GM18519 (cell line): ENCODE results near the gene KRTAP4-3.
"Not testable (repeated sequence)": the region's sequence is repeated elsewhere in the genome, so short reads cannot be mapped to it uniquely, and the experiment has no call there.

Source experiments
- ATAC-seq: cut with Tn5 transposase; IDR thresholded peaks from one replicate; pipeline ENCODE4 v1.9.1; 2021; ENCODE audit warnings: mild to moderate bottlenecking, moderate library complexity; ENCODE audit not compliant: unreplicated experiment, low FRiP score

Gene KRTAP4-3

DNA sequence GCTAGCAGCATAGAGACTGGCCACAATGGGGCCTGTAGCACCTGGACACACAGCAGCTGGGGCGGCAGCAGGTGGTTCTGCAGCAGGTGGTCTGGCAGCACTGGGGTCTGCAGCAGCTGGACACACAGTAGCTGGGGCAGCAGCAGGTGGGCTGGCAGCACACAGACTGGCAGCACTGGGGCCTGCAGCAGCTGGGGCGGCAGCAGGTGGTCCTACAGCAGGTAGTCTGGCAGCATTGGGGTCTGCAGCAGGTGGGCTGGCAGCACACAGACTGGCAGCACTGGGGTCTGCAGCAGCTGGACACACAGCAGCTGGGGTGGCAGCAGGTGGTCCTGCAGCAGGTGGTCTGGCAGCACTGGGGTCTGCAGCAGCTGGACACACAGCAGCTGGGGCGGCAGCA, 7.8 kb downstream of the KRTAP4-3 start:
- not testable (repeated sequence) for ATAC-seq

DNA sequence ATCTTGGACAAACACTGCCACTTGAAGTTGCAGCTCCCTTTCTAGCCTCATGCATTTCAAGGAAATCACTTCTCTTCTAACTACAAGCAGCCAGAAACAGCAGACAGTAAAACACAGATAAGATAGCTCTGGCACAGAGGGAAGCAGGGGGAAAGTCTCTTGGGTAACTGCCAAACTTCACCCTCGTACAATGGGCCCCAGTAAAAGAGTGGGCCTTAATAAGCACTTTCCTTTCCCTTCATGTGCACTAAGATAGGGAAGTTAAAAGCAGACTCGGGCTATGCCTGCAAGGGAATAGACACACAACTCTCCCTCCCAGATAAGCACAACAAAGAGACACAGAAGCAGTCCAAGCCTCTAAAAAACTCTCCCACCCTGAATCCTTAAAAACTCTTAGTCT, 14.2 kb downstream of the KRTAP4-3 start:
- ATAC-seq: no peak

DNA sequence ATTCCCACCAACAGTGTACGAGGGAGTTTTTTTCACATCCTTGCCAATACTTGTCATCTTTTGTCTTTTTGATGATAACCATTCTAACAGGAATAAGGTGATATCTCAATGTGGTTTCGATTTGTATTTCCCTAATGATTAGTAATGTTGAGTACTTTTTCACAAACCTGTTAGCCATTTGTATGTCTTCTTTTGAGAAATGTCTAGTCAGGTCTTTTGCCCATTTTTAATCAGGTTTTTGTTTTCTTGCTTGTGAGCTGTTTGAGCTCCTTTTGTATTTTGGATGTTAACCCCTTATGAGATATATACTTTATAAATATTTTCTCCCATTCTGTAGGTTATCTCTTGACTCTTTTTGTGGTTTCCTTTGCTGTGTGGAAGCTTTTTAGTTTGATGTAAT, 16.5 kb downstream of the KRTAP4-3 start:
- no peak for ATAC-seq

DNA sequence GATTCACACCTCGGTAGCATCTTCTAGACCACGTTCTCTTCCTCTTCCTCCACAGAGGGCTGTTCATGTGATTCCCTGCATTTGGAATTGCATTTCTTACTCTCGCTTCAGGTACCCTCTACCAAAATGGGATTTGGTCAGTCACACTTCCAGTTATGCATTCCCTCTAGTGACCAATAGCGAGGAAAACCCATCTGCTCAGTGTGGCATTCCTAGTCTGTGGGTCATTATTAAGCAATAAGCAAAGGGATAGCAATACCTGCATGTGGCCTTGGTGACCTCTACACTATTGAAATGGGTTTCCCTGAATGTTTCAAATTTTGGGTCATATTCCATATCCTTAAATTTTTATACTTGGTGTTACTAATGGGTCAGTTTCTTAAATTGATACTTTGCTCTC, 18.0 kb downstream of the KRTAP4-3 start:
- ATAC-seq: no peak

DNA sequence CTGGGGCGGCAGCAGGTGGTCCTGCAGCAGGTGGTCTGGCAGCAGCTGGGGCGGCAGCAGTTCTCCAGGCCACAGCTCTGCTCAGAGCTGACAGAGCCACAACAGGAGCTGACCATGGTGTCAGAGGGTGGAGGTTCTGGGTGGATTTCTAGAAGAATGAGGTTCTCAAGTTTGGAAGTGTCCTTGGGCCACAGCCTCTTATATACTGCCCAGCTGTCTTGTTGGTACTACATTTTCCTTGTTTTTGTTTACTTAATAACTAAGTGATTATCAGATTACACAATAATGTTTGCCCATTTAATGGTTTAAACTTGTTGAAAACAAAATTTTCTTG, 18.4 kb downstream of the KRTAP4-3 start, which contains the start of gene KRTAP4-5:
TSS of gene KRTAP4-5 (minus strand) at position 174 of the 334 bp plus-strand sequence. CDS start at position 116, 58 bp downstream.
- no peak for ATAC-seq

DNA sequence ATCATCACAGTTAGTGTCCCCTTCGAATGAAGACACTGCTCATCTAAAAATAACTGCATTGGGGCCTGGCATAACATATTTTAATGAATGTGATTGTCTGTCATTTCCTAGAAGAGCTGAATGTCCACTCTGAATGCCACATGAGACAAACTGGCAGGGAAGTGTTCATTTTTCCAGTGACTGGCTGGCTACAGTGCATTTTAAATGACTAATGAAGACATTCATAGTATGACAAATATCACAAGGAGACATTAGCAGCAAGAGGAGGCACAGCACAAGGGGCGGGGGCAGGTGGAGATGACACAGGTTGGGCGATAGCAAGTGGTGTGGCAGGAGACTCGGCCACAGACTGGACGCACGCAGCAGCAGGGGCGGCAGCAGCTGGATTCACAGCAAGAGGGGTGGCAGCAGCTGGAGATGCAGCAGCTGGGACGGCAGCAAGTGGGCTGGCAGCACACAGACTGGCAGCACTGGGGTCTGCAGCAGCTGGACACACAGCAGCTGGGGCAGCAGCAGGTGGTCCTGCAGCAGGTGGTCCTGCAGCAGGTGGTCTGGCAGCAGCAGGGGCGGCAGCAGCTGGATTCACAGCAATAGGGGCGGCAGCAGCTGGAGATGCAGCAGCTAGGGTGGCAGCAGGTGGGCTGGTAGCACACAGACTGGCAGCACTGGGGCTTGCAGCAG, 18.9 kb downstream of the KRTAP4-3 start:
- not testable (repeated sequence) for ATAC-seq

DNA sequence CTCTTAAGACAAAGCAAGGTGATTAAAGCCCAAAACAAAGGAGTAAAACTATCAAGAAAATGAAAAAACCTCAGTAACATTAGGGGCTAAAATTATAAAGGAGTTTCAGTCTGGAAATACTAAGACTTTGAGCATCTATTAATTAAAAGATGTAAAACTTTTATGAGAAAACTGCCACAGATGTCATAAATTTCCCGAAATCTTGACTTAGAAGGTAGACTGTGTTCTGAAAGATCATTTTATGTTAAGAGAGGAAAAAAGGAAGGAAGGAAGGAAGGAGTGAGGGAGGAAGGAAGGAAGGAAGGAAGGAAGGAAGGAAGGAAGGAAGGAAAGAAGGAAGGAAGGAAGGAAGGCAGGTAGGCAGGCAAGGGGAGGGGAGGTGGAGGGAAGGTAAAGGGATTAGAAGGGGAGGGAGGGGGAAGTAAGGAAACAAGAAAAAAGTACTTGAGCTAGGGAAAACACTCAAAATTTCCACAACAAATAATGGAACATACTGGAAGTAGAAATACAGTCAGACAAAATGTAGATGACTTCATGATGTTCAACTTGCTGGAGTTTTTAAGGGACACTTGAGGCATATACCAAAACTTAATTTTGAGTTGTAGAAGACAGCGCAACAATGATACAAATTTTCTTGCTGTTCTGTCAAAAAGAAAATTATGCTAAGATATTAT, 20.4 kb downstream of the KRTAP4-3 start:
- no peak for ATAC-seq

DNA sequence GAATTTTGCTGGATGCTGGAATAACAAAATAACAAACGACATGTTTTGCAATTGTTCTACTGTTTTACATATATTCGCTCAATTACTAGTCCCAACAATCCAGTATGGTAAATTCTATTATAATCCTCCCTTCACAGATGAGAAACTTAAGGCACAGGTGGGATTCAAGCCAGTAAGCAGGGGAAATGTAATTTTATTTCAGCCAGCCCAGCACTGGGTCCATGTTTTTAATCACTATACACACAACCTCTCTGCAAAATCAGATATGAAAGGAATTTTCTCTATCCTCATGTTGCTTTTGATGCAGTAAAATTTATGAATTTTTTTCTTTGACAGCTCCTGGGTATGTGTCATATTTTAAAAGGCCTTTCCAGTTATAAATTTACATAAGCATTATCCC, 22.8 kb downstream of the KRTAP4-3 start:
- ATAC-seq: no peak

DNA sequence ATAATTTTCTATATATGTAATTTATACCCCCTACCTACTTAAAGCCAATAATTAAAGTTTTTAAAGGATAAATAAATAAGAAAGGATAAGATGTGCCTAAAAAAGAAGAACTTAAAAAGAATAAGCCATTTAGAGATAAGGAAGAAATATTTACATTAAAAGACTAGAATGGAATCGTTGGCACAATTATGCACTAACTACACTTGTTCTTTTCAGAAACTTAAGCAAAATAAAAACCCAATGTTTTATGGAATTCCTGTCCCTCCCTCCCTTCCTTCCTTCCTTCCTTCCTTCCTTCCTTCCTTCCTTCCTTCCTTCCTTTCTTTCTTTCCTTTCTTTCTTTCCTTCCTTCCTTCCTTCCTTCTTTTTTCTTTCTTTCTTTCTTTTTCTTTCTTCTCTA, 23.2 kb downstream of the KRTAP4-3 start:
- no peak for ATAC-seq

DNA sequence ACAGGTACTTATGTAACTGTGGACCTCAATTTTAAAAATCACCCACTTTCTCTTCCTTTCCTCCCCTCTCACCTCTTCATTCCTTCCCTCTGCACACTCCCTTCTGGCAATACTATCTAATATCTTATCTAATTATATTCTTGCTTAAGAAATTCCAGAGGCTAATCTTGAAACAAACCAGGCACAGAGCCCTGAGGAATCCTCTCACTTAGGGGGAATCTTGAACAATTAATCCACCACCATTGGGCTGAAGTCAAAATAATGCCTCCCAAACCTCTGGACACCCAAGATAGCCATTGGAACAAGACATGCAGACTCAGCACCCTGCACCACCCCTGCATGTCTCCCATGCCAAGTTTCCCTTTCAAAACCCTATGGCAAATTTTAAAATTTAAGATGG, 26.7 kb downstream of the KRTAP4-3 start:
- ATAC-seq: no peak

DNA sequence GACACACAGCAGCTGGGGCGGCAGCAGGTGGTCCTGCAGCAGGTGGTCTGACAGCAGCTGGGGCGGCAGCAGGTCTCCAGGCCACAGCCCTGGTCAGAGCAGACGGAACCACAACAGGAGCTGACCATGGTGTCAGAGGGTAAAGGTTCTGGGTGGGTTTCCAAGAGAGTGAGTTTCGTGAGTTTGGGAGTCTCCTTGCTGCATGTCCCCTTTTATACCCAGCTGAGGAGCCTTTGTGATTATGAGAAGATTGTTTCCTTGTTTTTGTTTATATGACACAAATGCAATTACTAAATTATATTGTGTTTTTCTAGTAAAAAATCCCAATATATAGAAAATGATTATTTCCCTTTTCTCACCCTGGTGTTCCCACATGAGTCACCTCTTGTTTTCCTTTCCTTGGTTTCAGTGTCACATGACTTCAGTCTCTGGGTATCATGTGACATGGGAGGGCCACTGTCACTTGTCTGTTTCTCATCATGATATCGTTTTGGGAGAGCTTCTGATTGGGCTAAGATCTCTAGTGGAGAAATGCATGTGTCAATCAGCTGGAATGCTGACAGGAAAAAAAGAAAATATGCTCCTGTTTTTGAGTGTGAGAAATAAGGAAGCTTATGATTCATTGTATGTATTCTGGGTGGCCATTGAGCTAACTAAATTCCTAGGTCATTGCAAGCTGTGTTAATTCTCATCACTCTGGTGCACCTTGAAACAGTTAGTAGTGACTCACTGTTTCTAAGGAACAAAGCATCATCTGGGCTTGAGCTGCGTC, 27.5 kb downstream of the KRTAP4-3 start, which contains the start of gene KRTAP4-6:
TSS of gene KRTAP4-6 (minus strand) at position 185 of the 772 bp plus-strand sequence. CDS start at position 128, 57 bp downstream.
- no peak for ATAC-seq

DNA sequence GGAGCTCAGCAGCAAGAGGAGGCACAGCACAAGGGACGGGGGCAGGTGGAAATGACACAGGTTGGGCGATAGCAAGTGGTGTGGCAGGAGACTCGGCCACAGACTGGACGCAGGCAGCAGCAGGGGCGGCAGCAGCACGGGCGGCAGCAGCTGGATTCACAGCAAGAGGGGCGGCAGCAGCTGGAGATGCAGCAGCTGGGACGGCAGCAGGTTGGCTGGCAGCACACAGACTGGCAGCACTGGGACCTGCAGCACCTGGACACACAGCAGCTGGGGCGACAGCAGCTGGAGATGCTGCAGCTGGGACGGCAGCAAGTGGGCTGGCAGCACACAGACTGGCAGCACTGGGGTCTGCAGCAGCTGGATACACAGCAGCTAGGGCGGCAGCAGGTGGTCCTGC, 28.2 kb downstream of the KRTAP4-3 start:
- not testable (repeated sequence) for ATAC-seq

DNA sequence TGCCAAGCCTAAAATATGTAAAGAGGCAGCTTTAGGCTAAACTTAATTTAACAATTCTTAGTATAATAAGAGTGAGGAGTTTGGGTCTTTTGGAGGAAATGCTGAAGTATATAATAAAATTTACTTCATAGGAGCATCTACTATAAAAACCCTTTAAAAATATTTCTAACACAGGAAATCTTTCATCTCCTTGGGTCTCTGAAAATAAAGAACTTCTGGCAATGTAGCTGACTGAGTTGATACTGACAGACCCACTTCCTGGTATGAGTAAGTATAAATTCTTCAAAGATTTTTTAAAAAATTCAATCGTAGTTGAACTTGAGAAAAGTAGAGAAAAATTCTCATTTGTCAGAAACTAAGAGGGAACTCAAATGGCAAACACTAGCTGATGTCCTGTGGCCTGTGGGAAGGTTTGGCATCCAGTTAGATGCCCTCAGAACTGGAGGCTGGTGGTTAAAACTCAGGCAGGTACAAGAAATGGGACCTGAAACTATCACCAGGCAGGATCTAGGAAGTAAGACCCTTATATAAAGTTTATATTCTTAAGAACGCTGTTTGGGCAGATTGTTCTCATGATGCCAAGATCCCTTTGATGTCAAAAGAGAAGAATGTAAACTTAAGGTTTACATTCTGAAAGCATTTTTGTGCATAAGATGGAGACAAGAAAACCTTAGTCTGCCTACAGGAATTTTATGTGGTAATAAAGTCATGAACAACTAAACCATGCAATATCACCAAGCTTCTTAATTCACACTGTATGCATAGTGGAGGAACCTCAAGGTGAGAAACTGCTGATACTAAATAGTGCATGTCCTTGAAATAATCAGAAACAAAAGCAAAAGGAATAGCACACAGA, 33.9 kb downstream of the KRTAP4-3 start:
- no peak for ATAC-seq

DNA sequence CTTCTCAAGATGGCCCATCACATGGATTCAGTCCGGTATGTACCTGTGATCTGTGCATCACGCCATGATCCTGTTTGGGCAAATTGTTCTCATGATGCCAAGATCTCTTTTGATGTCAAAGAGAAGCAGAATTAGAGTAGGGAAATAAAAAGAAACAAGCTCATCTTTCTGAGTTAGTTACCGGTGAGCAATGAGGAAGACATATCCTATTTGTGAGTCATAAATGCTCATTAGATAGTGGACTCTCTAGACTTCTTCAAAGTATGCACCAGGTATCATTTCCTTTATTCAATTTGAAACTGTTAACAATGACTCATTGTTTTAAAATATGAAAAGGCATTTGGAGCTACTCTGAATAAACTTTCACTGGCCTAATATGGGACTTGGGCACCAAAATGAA, 36.0 kb downstream of the KRTAP4-3 start:
- ATAC-seq: no peak

DNA sequence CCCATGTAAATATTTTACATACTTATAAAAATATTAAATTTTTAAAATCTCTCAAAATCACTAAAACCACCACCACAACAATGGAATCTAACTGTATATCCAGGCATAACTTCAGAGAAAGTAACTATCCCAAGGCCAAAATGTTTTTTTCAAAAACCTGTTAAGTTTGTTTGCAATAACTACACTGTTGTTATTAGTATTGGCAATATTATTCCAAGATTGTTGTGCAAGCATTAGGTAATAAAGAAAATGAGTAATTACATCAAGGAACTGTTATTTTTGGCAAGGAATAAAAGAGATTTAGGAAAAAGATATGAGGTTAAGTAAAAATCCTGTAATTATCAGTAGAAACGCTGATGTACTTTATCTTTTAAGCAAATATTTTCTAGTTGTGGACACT, 40.6 kb downstream of the KRTAP4-3 start:
- ATAC-seq: no peak

DNA sequence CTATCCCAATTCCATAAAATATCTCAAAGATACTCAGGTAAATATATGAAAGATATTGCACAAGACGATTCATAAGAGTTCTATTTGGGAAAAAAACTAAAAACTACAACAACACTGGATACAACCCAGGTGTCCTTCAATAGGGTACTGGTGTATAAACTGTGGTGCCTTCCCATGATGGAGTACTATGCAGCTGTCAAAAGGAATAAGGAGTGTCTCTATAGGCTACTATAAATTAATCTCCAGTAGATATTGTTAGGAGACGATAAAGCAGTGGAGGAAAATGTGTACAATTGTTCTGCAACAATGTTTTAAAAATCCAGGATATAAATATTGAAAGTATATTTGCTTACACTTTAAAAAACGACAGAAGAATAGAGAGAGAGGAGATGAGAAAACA, 41.6 kb downstream of the KRTAP4-3 start:
- no peak for ATAC-seq

DNA sequence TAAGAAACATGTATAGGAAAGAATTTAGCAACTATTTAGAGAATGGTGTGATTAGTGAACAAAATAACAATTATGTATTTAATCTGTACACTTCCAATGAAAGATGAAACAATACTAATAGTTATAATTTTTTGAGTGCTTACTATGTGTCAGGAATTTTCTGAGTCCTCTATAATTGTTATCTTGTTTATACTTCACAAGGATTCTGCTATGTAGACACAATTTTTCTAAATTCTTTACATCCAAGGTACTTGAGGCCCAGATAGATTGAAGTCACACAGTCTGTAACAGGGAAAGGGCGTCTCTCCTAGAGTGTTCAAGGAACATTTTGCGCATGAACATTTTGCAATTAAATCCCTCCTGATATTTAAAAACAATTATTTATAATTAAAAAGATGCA, 43.0 kb downstream of the KRTAP4-3 start:
- ATAC-seq: no peak

DNA sequence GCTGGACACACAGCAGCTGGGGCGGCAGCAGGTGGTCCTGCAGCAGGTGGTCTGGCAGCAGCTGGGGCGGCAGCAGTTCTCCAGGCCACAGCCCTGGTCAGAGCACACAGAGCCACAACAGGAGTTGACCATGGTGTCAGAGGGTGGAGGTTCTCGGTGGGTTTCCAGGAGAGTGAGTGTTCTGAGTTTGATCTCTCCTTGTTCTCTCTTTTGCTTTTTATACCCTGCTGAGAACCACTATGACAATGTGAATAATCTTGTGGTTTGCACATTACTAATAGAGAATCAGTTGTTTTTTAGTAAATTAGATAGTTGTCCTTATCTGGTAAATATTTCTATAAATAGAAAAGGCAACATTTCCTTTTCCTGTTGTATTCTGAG, 44.0 kb downstream of the KRTAP4-3 start, which contains the start of gene KRTAP4-12:
TSS of gene KRTAP4-12 (minus strand) at position 192 of the 381 bp plus-strand sequence. CDS start at position 132, 60 bp downstream.
- ATAC-seq: not testable (repeated sequence)

DNA sequence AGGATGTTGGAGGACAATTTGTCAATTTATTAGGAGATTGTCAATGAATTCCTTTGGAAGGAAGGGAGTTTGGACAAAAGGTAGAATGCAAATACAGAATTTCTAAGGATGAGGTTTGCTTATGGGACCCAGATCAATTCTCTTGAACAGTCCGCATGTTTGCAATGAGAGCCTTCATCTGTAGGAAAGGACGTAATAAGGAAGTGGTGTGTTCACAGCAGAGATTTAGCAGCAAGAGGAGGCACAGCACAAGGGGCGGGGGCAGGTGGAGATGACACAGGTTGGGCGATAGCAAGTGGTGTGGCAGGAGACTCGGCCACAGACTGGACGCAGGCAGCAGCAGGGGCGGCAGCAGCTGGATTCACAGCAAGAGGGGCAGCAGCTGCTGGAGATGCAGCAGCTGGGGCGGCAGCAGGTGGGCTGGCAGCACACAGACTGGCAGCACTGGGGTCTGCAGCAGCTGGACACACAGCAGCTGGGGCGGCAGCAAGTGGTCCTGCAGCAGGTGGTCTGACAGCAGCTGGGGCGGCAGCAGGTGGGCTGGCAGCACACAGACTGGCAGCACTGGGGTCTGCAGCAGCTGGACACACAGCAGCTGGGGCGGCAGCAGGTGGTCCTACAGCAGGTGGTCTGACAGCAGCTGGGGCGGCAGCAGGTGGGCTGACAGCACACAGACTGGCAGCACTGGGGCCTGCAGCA, 44.6 kb downstream of the KRTAP4-3 start:
- not testable (repeated sequence) for ATAC-seq

DNA sequence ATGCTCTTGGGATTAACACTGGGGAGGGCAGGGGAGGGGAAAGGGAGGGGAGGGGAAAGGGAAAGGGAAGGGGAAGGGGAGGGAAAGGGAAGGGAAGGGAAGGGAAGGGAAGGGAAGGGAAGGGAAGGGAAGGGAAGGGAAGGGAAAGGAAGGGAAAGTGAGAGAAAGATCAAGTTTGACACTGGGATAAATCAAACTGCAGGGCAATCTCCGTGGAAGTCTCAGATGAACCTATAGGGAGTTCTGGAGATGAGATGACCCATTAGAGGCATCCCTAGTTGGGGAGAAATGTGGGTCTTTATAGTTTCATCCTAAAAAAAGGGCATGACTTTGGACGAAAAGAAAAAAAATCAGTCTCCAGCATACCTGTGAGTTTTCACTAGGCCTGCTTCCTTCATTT, 46.3 kb downstream of the KRTAP4-3 start:
- ATAC-seq: no peak
